CD14-positive monocyte (primary cell): ENCODE data around the gene PAGR1. TPM values are rescaled to one million over a fixed set of nuclear protein-coding genes. Genes with fewer than 3 reads are reported as not detected.

ENCODE experiments used
- DNase-seq, 3 donors: peaks; one replicate each; pipeline ENCODE4 v3.0.0-alpha.2; 2011 to 2022
- H2AFZ ChIP-seq: 2 replicates; pipeline ENCODE4 v1.6.0; 2012; ENCODE audit warnings: mild to moderate bottlenecking, low read depth, low read length, inconsistent platforms; ENCODE audit not compliant: insufficient read depth, poor library complexity, severe bottlenecking
- H3K27ac ChIP-seq, 2 donors: 1 replicate in 1 of 2; 2 replicates in 1 of 2; pipeline ENCODE4 v1.5.1; 2012 to 2013; ENCODE audit warnings: low read length in 2 of 2, control low read depth in 1 of 2, inconsistent platforms in 1 of 2, low read depth in 1 of 2, mild to moderate bottlenecking in 1 of 2
- H3K27me3 ChIP-seq, 2 donors: one replicate each; pipeline versions ENCODE4 v1.6.0 to v1.6.1; 2011 to 2013; ENCODE audit warnings: low read length in 2 of 2; ENCODE audit not compliant: control insufficient read depth in 2 of 2, insufficient read depth in 2 of 2
- H3K36me3 ChIP-seq, 2 donors: replicated peaks in 1 of 2; 1 replicate in 1 of 2; 2 replicates in 1 of 2; pipeline versions ENCODE4 v1.5.1 to v1.6.1; 2012 to 2013; ENCODE audit warnings: low read length in 2 of 2, control low read depth in 1 of 2, inconsistent platforms in 1 of 2, mild to moderate bottlenecking in 1 of 2; ENCODE audit not compliant: insufficient read depth in 2 of 2, control insufficient read depth in 1 of 2
- H3K4me1 ChIP-seq, 2 donors: 1 replicate in 1 of 2; 2 replicates in 1 of 2; pipeline versions ENCODE4 v1.5.1 to v1.6.1; 2012 to 2013; ENCODE audit warnings: low read length in 2 of 2, control low read depth in 1 of 2, inconsistent platforms in 1 of 2, mild to moderate bottlenecking in 1 of 2, moderate library complexity in 1 of 2; ENCODE audit not compliant: insufficient read depth in 2 of 2, control insufficient read depth in 1 of 2
- H3K4me2 ChIP-seq: replicated peaks from 2 replicates; pipeline ENCODE3; 2012; ENCODE audit warnings: low read length, moderate library complexity, mild to moderate bottlenecking; ENCODE audit not compliant: poor library complexity, severe bottlenecking; ENCODE audit errors: extremely low read depth
- H3K4me3 ChIP-seq, 3 experiments: fragments of 200-600 bp in 1 of 3; sonication (generic) in 1 of 3; replicated peaks in 1 of 3; 1 replicate in 2 of 3; 2 replicates in 1 of 3; pipeline ENCODE4 v1.5.1; 2011 to 2013; ENCODE audit warnings: low read length in 3 of 3, mild to moderate bottlenecking in 3 of 3, control low read depth in 2 of 3, low read depth in 2 of 3, inconsistent platforms in 1 of 3, moderate library complexity in 1 of 3
- H3K79me2 ChIP-seq: 2 replicates; pipeline ENCODE4 v1.6.0; 2012; ENCODE audit warnings: mild to moderate bottlenecking, control low read depth, inconsistent platforms, low read length, moderate library complexity; ENCODE audit not compliant: insufficient read depth
- H3K9ac ChIP-seq: 2 replicates; pipeline ENCODE4 v1.6.0; 2017; ENCODE audit warnings: low read length, mild to moderate bottlenecking; ENCODE audit not compliant: insufficient read depth, poor library complexity, severe bottlenecking
- H3K9me3 ChIP-seq, 2 donors: replicated peaks in 1 of 2; 1 replicate in 1 of 2; 2 replicates in 1 of 2; pipeline versions ENCODE4 v1.5.1 to v1.6.1; 2012 to 2013; ENCODE audit warnings: low read length in 2 of 2, control low read depth in 1 of 2; ENCODE audit not compliant: control insufficient read depth in 1 of 2, insufficient read depth in 1 of 2
- H4K20me1 ChIP-seq: 2 replicates; pipeline ENCODE4 v1.6.0; 2012; ENCODE audit warnings: mild to moderate bottlenecking, low read length, control low read depth, moderate library complexity; ENCODE audit not compliant: insufficient read depth
- H3K27ac Mint-ChIP-seq, 7 donors: one replicate each; pipeline ENCODE4 v1.8.0; 2020; ENCODE audit warnings: mild to moderate bottlenecking in 7 of 7, mixed read lengths in 7 of 7, moderate library complexity in 6 of 7, inconsistent platforms in 2 of 7
- H3K27me3 Mint-ChIP-seq, 3 donors: one replicate each; pipeline ENCODE4 v1.8.0; 2021 to 2022; ENCODE audit warnings: low read depth in 3 of 3, mild to moderate bottlenecking in 3 of 3, mixed read lengths in 3 of 3, moderate library complexity in 3 of 3, inconsistent platforms in 1 of 3
- H3K36me3 Mint-ChIP-seq, 2 donors: one replicate each; pipeline ENCODE4 v1.8.0; 2020; ENCODE audit warnings: mixed read lengths in 2 of 2, inconsistent platforms in 1 of 2, mild to moderate bottlenecking in 1 of 2
- H3K4me1 Mint-ChIP-seq: one replicate; pipeline ENCODE4 v1.8.0; 2020; ENCODE audit warnings: mild to moderate bottlenecking, mixed read lengths
- H3K4me3 Mint-ChIP-seq, 2 donors: one replicate each; pipeline ENCODE4 v1.8.0; 2020; ENCODE audit warnings: mild to moderate bottlenecking in 2 of 2, mixed read lengths in 2 of 2, moderate library complexity in 1 of 2
- H3K9me3 Mint-ChIP-seq, 7 donors: one replicate each; pipeline ENCODE4 v1.8.0; 2020 to 2022; ENCODE audit warnings: mixed read lengths in 7 of 7, mild to moderate bottlenecking in 6 of 7, moderate library complexity in 6 of 7, inconsistent platforms in 2 of 7
- WGBS: methylation state at CpG from one replicate; pipeline ENCODE4 v1.1.5; 2013; ENCODE audit warnings: missing lambda C conversion rate; ENCODE audit not compliant: insufficient coverage; 5-methylcytosine and 5-hydroxymethylcytosine counted together
- intact Hi-C, 2 donors: fragments of 100-400 bp; cut with micrococcal nuclease; formaldehyde crosslinking; loops; one replicate each; pipeline versions ENCODE4 v1.15.0 to v1.15.1; 2023
- polyA plus RNA-seq, 3 donors: library from polyadenylated mRNA; depleted of rRNA in 1 of 3; unstranded in 2 of 3; stranded (reverse) in 1 of 3; fragments of 300-500 nt in 2 of 3; fragments of >200 nt in 1 of 3; fragmentation: Illumina TruSeq in 2 of 3; gene quantifications; 1 replicate in 2 of 3; 2 replicates in 1 of 3; pipeline ENCODE4 v1.2.3, GENCODE V29; 2012 to 2021
- TF ChIP-seq, protein P1 (sequence below): fragments of 200-600 bp; IDR thresholded peaks from one replicate; pipeline ENCODE4 v1.8.0; 2022; ENCODE audit warnings: antibody characterized with exemption, mild to moderate bottlenecking

Gene PAGR1
- polyA plus RNA-seq, 3 donors = 12.6 to 43.4 (median 36.3) TPM

DNA sequence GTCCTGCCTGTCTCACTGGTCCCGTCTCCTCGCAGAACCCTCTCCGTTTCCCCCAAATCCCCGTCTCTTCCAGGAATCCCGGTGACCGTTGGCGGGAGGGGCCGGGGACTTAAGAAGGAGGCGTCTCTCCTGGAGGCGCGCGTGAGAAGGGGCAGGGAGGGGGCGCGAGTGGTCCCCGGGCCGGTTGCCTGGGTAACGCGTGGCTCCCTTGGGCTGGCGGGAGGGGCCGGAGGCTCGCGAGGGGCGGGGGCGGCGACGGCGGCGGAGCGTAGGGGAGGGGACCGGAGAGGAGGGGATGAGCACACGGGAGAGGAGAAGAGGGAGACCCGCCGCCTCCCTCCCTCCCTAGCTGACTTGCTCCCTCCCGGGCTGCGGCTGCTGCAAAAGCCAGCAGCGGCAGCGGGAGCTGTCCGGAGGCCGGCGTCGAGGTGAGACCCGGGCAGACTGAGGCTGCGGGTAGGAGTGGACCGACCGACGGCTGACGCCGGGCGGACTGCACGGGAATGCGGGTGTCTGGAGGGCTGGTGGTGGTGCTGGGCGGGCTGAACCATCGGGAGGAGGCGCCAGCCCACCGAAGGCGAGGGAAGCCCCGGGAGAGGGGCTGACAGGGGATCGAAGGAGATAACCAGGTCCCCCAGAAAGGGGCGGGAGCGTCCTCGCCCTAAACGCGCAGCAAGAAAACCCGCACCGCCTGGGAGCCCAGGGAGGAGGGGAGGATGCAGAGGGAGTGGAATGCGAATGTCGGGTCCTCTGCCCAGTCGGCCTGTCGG, 3.9 kb upstream of the PAGR1 start, which contains the start of gene PRRT2:
Gene PRRT2, plus strand, starts transcription at position 298 of the 770 bp plus-strand sequence. CDS start 862 bp downstream, outside the sequence.
- H3K79me2 ChIP-seq = peaks cover 36% of the 10 kb centered on the region
- H3K9ac ChIP-seq = peak within 1 kb of the TSS; percentile 50
- Mint-ChIP-seq H3K36me3 (peaks cover 21 to 31% of the 10 kb centered on the region in 2 donors), H3K9me3 (peaks cover 0 to 8% (median 3%) of the 10 kb centered on the region in 7 donors), H3K4me3 (peak within 1 kb of the TSS; percentile 83 to 95), H3K27ac (peak within 1 kb of the TSS; percentile 46 to 92 (median 85)), H3K27me3 (peaks cover 20 to 34% (median 31%) of the 10 kb centered on the region in 3 donors), H3K4me1 (peaks cover 68% of the 10 kb centered on the region)
- peaks cover 13 to 23% of the 10 kb centered on the region in 2 donors for H3K36me3 ChIP-seq
- DNase-seq = no peak
- peak within 1 kb of the TSS; percentile 70 for H2AFZ ChIP-seq
- H3K4me1 ChIP-seq = peaks cover 64 to 80% of the 10 kb centered on the region in 2 donors
- peak within 1 kb of the TSS; percentile 29 to 59 for H3K27ac ChIP-seq
- intact Hi-C loops = loop anchor here in 1 of 2 donors (10.0 kb wide), 1 partner anchor 183 kb away; the partner anchor contains the start of genes HIRIP3 and INO80E
- H4K20me1 ChIP-seq = peaks cover 37% of the 10 kb centered on the region
- 4% methylated on average over 49 of the region's 69 CpGs for WGBS
- H3K27me3 ChIP-seq = peaks cover 5 to 24% of the 10 kb centered on the region in 2 donors
- H3K4me2 ChIP-seq = peak within 1 kb of the TSS; percentile 76
- no peaks in the 10 kb centered on the region for H3K9me3 ChIP-seq
- TF ChIP-seq, protein P1, sequence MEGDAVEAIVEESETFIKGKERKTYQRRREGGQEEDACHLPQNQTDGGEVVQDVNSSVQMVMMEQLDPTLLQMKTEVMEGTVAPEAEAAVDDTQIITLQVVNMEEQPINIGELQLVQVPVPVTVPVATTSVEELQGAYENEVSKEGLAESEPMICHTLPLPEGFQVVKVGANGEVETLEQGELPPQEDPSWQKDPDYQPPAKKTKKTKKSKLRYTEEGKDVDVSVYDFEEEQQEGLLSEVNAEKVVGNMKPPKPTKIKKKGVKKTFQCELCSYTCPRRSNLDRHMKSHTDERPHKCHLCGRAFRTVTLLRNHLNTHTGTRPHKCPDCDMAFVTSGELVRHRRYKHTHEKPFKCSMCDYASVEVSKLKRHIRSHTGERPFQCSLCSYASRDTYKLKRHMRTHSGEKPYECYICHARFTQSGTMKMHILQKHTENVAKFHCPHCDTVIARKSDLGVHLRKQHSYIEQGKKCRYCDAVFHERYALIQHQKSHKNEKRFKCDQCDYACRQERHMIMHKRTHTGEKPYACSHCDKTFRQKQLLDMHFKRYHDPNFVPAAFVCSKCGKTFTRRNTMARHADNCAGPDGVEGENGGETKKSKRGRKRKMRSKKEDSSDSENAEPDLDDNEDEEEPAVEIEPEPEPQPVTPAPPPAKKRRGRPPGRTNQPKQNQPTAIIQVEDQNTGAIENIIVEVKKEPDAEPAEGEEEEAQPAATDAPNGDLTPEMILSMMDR = no peak
- H3K4me3 ChIP-seq = peak within 1 kb of the TSS; percentile 35 to 73 (median 57)

DNA sequence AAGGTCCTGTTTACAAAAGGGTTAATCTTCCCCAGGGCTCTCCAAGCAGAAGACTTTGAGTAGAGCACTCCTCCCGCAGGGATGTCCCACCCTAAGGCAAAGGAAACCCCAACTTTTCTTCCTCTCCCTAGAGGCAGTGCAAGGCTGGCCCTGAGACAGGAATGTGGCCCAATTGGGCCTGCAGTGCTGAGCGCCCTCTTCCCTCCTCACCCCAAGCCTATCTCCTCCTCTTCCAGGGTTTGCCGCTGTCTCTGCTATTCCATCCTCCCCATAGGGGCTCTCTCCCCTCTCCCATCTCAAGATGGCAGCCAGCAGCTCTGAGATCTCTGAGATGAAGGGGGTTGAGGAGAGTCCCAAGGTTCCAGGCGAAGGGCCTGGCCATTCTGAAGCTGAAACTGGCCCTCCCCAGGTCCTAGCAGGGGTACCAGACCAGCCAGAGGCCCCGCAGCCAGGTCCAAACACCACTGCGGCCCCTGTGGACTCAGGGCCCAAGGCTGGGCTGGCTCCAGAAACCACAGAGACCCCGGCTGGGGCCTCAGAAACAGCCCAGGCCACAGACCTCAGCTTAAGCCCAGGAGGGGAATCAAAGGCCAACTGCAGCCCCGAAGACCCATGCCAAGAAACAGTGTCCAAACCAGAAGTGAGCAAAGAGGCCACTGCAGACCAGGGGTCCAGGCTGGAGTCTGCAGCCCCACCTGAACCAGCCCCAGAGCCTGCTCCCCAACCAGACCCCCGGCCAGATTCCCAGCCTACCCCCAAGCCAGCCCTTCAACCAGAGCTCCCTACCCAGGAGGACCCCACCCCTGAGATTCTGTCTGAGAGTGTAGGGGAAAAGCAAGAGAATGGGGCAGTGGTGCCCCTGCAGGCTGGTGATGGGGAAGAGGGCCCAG, 3.0 kb upstream of the PAGR1 start:
- WGBS = 86% methylated on average over 7 of the region's 9 CpGs
- Mint-ChIP-seq H3K9me3 (peaks cover 0 to 8% (median 3%) of the 10 kb centered on the region in 7 donors), H3K27me3 (peaks cover 20 to 34% (median 31%) of the 10 kb centered on the region in 3 donors), H3K27ac (peak overlapping the region in 1 of 7 donors; percentile 12), H3K4me3 (peak overlapping the region; percentile 34 to 95), H3K4me1 (peaks cover 66% of the 10 kb centered on the region), H3K36me3 (peaks cover 23 to 32% of the 10 kb centered on the region in 2 donors)
- intact Hi-C loops = loop anchor here in 1 of 2 donors (10.0 kb wide), 1 partner anchor 182 kb away; the partner anchor contains the start of genes HIRIP3 and INO80E
- Histone ChIP-seq H3K4me1 (peaks cover 68 to 80% of the 10 kb centered on the region in 2 donors), H2AFZ (no peak overlapping the region), H3K27me3 (peaks cover 5 to 24% of the 10 kb centered on the region in 2 donors), H3K27ac (no peak overlapping the region), H3K9ac (no peak overlapping the region), H3K4me2 (no peak overlapping the region), H3K9me3 (no peaks in the 10 kb centered on the region), H4K20me1 (peaks cover 35% of the 10 kb centered on the region), H3K4me3 (peak overlapping the region in 1 of 3 experiments; percentile 73), H3K79me2 (peaks cover 36% of the 10 kb centered on the region), H3K36me3 (peaks cover 13 to 24% of the 10 kb centered on the region in 2 donors)
- no peak for DNase-seq
- TF ChIP-seq, protein P1 = no peak
